WTC11 (cell line): Measurements from ENCODE around the gene TC2N. TPM values are rescaled to one million over a fixed set of nuclear protein-coding genes. Genes with fewer than 3 reads are reported as not detected.

Experiments used
- ATAC-seq: fragments of 200-7000 bp; cut with Tn5 transposase; 2 replicates; pipeline ENCODE4 v1.10.0; 2021; ENCODE audit warnings: mild to moderate bottlenecking, moderate library complexity
- CTCF ChIA-PET: fragments of 300-600 bp; sonication (Branson Sonifier 250); formaldehyde crosslinking; loops from one replicate; lab custom pipeline; 2021; ENCODE audit warnings: antibody characterized with exemption; lab: Charles Lee
- POLR2A ChIA-PET: fragments of 350-600 bp; sonication (Branson Sonifier 250); formaldehyde crosslinking; loops from one replicate; lab custom pipeline; 2021; ENCODE audit warnings: antibody characterized with exemption; lab: Charles Lee
- DNase-seq: peaks from one replicate; pipeline ENCODE4 v3.0.0; 2021; ENCODE audit warnings: low spot score
- H3K27ac Mint-ChIP-seq: 2 replicates; pipeline ENCODE4 v1.8.0; 2021; ENCODE audit warnings: mixed read lengths
- H3K27me3 Mint-ChIP-seq: 2 replicates; pipeline ENCODE4 v1.8.0; 2021; ENCODE audit warnings: low read depth, mild to moderate bottlenecking, moderate library complexity, mixed read lengths
- H3K36me3 Mint-ChIP-seq: 2 replicates; pipeline ENCODE4 v1.8.0; 2021; ENCODE audit warnings: mixed read lengths
- H3K4me1 Mint-ChIP-seq: 2 replicates; pipeline ENCODE4 v1.8.0; 2022; ENCODE audit warnings: mixed read lengths
- H3K4me3 Mint-ChIP-seq: 2 replicates; pipeline ENCODE4 v1.8.0; 2021; ENCODE audit warnings: mild to moderate bottlenecking, moderate library complexity, mixed read lengths
- H3K9me3 Mint-ChIP-seq: 2 replicates; pipeline ENCODE4 v1.8.0; 2021; ENCODE audit warnings: mixed read lengths
- ELF4 ChIP-seq: sonication (generic); formaldehyde crosslinking; IDR thresholded peaks from 2 replicates; pipeline ENCODE4 v1.8.1; 2022; ENCODE audit warnings: low read depth, mild to moderate bottlenecking, moderate library complexity, missing genetic modification reagents
- EMX1 ChIP-seq: fragments of 250-450 bp; sonication (Bioruptor Pico); IDR thresholded peaks from 2 replicates; pipeline ENCODE4 v1.8.0; 2021; ENCODE audit warnings: mild to moderate bottlenecking
- ESRRA ChIP-seq: sonication (generic); formaldehyde crosslinking; IDR thresholded peaks from 2 replicates; pipeline ENCODE4 v1.8.1; 2022; ENCODE audit warnings: mild to moderate bottlenecking, missing genetic modification reagents, borderline replicate concordance
- ETV6 ChIP-seq: sonication (generic); formaldehyde crosslinking; IDR thresholded peaks from 2 replicates; pipeline ENCODE4 v1.8.1; 2022; ENCODE audit warnings: mild to moderate bottlenecking, missing genetic modification reagents
- FOXK1 ChIP-seq: sonication (generic); formaldehyde crosslinking; IDR thresholded peaks from 2 replicates; pipeline ENCODE4 v1.8.0; 2022; ENCODE audit warnings: mild to moderate bottlenecking, moderate library complexity, missing genetic modification reagents
- JUN ChIP-seq: sonication (generic); formaldehyde crosslinking; IDR thresholded peaks from 2 replicates; pipeline ENCODE4 v1.8.0; 2023; ENCODE audit warnings: mild to moderate bottlenecking, missing genetic modification reagents
- RORB ChIP-seq: fragments of 250-450 bp; sonication (Bioruptor Pico); IDR thresholded peaks from 2 replicates; pipeline ENCODE4 v1.9.0; 2021; ENCODE audit warnings: mild to moderate bottlenecking
- SMAD3 ChIP-seq: sonication (generic); formaldehyde crosslinking; IDR thresholded peaks from 2 replicates; pipeline ENCODE4 v1.8.0; 2022; ENCODE audit warnings: missing genetic modification reagents, mild to moderate bottlenecking, borderline replicate concordance
- SP1 ChIP-seq: sonication (generic); formaldehyde crosslinking; conservative IDR thresholded peaks from 2 replicates; pipeline ENCODE4 v1.8.1; 2022; ENCODE audit warnings: missing genetic modification reagents
- ZNF219 ChIP-seq: sonication (generic); formaldehyde crosslinking; IDR thresholded peaks from 2 replicates; pipeline ENCODE4 v1.8.0; 2023; ENCODE audit warnings: missing genetic modification reagents, mild to moderate bottlenecking, borderline replicate concordance
- ZNF232 ChIP-seq: sonication (generic); formaldehyde crosslinking; IDR thresholded peaks from 2 replicates; pipeline ENCODE4 v1.8.0; 2022; ENCODE audit warnings: mild to moderate bottlenecking, missing genetic modification reagents
- ZNF263 ChIP-seq: sonication (generic); formaldehyde crosslinking; IDR thresholded peaks from 2 replicates; pipeline ENCODE4 v1.8.1; 2022; ENCODE audit warnings: low read depth, mild to moderate bottlenecking, moderate library complexity, missing genetic modification reagents
- ZNF416 ChIP-seq: fragments of 250-450 bp; sonication (Bioruptor Pico); IDR thresholded peaks from 2 replicates; pipeline ENCODE4 v1.9.0; 2021; ENCODE audit warnings: mild to moderate bottlenecking, inconsistent platforms
- total RNA-seq: library from RNA; stranded (reverse); gene quantifications from 3 replicates; pipeline ENCODE4 v1.2.3, GENCODE V29; 2021
- TF ChIP-seq, protein P1 (sequence below): sonication (generic); formaldehyde crosslinking; conservative IDR thresholded peaks from 2 replicates; pipeline ENCODE4 v1.8.1; 2022; ENCODE audit warnings: mild to moderate bottlenecking, missing genetic modification reagents
- TF ChIP-seq, protein P2 (sequence below): sonication (generic); formaldehyde crosslinking; IDR thresholded peaks from 2 replicates; pipeline ENCODE4 v1.8.0; 2022; ENCODE audit warnings: mild to moderate bottlenecking, missing genetic modification reagents
- TF ChIP-seq, protein P3 (sequence below): fragments of 250-450 bp; sonication (Bioruptor Pico); IDR thresholded peaks from 2 replicates; pipeline ENCODE4 v1.9.0; 2021; ENCODE audit warnings: moderate library complexity, mild to moderate bottlenecking, inconsistent platforms, borderline replicate concordance
- TF ChIP-seq, protein P4 (sequence below): sonication (generic); formaldehyde crosslinking; IDR thresholded peaks from 2 replicates; pipeline ENCODE4 v1.8.1; 2022; ENCODE audit warnings: low read depth, missing genetic modification reagents, borderline replicate concordance
- TF ChIP-seq, protein P5 (sequence below): fragments of 250-450 bp; sonication (Bioruptor Pico); IDR thresholded peaks from 2 replicates; pipeline ENCODE4 v2.1.2; 2022; ENCODE audit warnings: mild to moderate bottlenecking, moderate library complexity
- TF ChIP-seq, protein P6 (sequence below): sonication (generic); formaldehyde crosslinking; IDR thresholded peaks from 2 replicates; pipeline ENCODE4 v1.8.1; 2023; ENCODE audit warnings: mild to moderate bottlenecking, missing genetic modification reagents, moderate library complexity
- TF ChIP-seq, protein P7 (sequence below): fragments of 200-600 bp; IDR thresholded peaks from 2 replicates; pipeline ENCODE4 v1.8.0; 2022; ENCODE audit warnings: antibody characterized with exemption
- TF ChIP-seq, protein P8 (sequence below): sonication (generic); formaldehyde crosslinking; IDR thresholded peaks from 2 replicates; pipeline ENCODE4 v1.8.1; 2022; ENCODE audit warnings: low read depth, mild to moderate bottlenecking, moderate library complexity, missing genetic modification reagents, borderline replicate concordance

Gene TC2N
- total RNA-seq, 1 experiment from 2014 or later: 33.0 TPM

DNA sequence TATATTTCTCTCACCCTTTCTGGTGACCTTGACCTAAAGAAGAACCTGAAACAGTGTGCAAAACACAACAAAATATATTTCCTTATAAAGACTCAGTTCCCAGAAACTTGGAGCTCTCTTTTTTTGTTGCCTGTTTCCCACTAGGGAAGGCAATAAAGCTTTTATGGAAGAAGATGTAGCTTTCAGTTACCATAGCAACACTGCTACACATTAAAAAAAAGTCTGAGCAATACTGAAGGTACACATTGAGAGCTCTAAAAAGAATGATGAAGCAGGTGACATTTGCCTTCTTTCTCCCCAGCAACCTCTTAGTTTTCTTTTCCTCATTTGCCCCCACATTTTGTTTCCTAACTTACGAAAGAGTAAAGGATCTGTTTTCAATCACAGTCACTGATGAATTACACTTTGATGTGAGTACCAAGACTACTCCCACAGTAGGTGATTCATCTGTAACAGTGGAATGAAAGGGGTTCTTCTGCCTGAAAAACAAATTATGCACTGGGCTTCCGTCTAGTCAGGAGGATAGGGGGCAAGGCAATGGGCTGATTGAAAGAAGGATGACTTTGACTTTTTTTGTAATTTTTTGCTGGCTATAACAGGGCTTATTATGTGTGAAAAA, 134.4 kb downstream of the TC2N start:
- TF ChIP-seq ZNF232 (no peak), ELF4 (CRISPR knock-in tag) (no peak), ESRRA (CRISPR knock-in tag) (no peak)
- ChIA-PET CTCF (interaction anchor here (1.3 kb wide), 1 partner anchor 178 kb away, joined by 7 read pairs; no protein-coding TSS in a partner anchor), POLR2A (no interaction called here)
- Mint-ChIP-seq H3K36me3 (no peaks in the 10 kb centered on the region), H3K27ac (no peak overlapping the region), H3K9me3 (peaks cover 3% of the 10 kb centered on the region; the same call in 1 of the 2 replicates), H3K4me1 (no peaks in the 10 kb centered on the region), H3K4me3 (no peak overlapping the region), H3K27me3 (no peaks in the 10 kb centered on the region)
- ATAC-seq (no peak), DNase-seq (no peak)

DNA sequence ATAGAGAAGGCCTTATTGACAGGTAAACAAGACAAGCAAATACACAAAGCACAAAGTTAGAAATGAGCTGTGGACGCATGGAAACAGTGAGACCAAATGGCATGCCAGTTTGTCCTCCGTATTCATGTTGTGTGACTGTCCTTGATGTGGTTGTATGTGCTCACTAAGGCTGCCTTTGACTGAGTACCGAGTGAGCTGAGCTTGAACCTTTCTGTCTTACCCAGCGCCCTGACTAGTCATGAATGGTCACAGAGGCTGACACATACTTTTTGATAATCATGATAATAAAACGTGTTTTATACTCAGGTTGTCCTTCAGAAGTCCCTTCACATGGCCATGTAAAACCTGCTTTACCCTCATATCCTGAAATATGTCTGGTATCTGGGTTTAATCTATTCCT, 134.9 kb downstream of the TC2N start:
- ChIA-PET POLR2A (no interaction called here), CTCF (interaction anchor here (1.3 kb wide), 1 partner anchor 179 kb away, joined by 7 read pairs; no protein-coding TSS in a partner anchor)
- H3K27ac Mint-ChIP-seq: no peak overlapping the region
- H3K36me3 Mint-ChIP-seq: no peaks in the 10 kb centered on the region
- H3K4me1 Mint-ChIP-seq: no peaks in the 10 kb centered on the region
- no peak overlapping the region for H3K4me3 Mint-ChIP-seq
- peaks cover 3% of the 10 kb centered on the region; the same call in 1 of the 2 replicates for H3K9me3 Mint-ChIP-seq
- DNase-seq (no peak), ATAC-seq (no peak)
- H3K27me3 Mint-ChIP-seq: no peaks in the 10 kb centered on the region
- TF ChIP-seq SP1 (CRISPR knock-in tag) (no peak), FOXK1 (CRISPR knock-in tag) (no peak), RORB (CRISPR knock-in tag) (no peak), SMAD3 (CRISPR knock-in tag) (no peak), ZNF263 (CRISPR knock-in tag) (no peak), JUN (CRISPR knock-in tag) (no peak), ZNF232 (no peak), EMX1 (CRISPR knock-in tag) (no peak), ESRRA (CRISPR knock-in tag) (no peak), ETV6 (CRISPR knock-in tag) (no peak), ZNF219 (CRISPR knock-in tag) (no peak), ZNF416 (CRISPR knock-in tag) (no peak)
- TF ChIP-seq, protein P1, sequence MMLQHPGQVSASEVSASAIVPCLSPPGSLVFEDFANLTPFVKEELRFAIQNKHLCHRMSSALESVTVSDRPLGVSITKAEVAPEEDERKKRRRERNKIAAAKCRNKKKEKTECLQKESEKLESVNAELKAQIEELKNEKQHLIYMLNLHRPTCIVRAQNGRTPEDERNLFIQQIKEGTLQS (CRISPR knock-in tag): no peak
- TF ChIP-seq, protein P2, sequence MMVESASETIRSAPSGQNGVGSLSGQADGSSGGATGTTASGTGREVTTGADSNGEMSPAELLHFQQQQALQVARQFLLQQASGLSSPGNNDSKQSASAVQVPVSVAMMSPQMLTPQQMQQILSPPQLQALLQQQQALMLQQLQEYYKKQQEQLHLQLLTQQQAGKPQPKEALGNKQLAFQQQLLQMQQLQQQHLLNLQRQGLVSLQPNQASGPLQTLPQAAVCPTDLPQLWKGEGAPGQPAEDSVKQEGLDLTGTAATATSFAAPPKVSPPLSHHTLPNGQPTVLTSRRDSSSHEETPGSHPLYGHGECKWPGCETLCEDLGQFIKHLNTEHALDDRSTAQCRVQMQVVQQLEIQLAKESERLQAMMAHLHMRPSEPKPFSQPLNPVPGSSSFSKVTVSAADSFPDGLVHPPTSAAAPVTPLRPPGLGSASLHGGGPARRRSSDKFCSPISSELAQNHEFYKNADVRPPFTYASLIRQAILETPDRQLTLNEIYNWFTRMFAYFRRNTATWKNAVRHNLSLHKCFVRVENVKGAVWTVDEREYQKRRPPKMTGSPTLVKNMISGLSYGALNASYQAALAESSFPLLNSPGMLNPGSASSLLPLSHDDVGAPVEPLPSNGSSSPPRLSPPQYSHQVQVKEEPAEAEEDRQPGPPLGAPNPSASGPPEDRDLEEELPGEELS: no peak
- TF ChIP-seq, protein P3, sequence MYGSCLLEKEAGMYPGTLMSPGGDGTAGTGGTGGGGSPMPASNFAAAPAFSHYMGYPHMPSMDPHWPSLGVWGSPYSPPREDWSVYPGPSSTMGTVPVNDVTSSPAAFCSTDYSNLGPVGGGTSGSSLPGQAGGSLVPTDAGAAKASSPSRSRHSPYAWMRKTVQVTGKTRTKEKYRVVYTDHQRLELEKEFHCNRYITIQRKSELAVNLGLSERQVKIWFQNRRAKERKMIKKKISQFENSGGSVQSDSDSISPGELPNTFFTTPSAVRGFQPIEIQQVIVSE: no peak
- TF ChIP-seq, protein P4, sequence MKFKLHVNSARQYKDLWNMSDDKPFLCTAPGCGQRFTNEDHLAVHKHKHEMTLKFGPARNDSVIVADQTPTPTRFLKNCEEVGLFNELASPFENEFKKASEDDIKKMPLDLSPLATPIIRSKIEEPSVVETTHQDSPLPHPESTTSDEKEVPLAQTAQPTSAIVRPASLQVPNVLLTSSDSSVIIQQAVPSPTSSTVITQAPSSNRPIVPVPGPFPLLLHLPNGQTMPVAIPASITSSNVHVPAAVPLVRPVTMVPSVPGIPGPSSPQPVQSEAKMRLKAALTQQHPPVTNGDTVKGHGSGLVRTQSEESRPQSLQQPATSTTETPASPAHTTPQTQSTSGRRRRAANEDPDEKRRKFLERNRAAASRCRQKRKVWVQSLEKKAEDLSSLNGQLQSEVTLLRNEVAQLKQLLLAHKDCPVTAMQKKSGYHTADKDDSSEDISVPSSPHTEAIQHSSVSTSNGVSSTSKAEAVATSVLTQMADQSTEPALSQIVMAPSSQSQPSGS (CRISPR knock-in tag): no peak
- TF ChIP-seq, protein P5, sequence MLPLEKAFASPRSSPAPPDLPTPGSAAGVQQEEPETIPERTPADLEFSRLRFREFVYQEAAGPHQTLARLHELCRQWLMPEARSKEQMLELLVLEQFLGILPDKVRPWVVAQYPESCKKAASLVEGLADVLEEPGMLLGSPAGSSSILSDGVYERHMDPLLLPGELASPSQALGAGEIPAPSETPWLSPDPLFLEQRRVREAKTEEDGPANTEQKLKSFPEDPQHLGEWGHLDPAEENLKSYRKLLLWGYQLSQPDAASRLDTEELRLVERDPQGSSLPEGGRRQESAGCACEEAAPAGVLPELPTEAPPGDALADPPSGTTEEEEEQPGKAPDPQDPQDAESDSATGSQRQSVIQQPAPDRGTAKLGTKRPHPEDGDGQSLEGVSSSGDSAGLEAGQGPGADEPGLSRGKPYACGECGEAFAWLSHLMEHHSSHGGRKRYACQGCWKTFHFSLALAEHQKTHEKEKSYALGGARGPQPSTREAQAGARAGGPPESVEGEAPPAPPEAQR (CRISPR knock-in tag): no peak
- TF ChIP-seq, protein P6, sequence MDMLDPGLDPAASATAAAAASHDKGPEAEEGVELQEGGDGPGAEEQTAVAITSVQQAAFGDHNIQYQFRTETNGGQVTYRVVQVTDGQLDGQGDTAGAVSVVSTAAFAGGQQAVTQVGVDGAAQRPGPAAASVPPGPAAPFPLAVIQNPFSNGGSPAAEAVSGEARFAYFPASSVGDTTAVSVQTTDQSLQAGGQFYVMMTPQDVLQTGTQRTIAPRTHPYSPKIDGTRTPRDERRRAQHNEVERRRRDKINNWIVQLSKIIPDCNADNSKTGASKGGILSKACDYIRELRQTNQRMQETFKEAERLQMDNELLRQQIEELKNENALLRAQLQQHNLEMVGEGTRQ (CRISPR knock-in tag): no peak
- TF ChIP-seq, protein P7, sequence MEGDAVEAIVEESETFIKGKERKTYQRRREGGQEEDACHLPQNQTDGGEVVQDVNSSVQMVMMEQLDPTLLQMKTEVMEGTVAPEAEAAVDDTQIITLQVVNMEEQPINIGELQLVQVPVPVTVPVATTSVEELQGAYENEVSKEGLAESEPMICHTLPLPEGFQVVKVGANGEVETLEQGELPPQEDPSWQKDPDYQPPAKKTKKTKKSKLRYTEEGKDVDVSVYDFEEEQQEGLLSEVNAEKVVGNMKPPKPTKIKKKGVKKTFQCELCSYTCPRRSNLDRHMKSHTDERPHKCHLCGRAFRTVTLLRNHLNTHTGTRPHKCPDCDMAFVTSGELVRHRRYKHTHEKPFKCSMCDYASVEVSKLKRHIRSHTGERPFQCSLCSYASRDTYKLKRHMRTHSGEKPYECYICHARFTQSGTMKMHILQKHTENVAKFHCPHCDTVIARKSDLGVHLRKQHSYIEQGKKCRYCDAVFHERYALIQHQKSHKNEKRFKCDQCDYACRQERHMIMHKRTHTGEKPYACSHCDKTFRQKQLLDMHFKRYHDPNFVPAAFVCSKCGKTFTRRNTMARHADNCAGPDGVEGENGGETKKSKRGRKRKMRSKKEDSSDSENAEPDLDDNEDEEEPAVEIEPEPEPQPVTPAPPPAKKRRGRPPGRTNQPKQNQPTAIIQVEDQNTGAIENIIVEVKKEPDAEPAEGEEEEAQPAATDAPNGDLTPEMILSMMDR: no peak
- TF ChIP-seq, protein P8, sequence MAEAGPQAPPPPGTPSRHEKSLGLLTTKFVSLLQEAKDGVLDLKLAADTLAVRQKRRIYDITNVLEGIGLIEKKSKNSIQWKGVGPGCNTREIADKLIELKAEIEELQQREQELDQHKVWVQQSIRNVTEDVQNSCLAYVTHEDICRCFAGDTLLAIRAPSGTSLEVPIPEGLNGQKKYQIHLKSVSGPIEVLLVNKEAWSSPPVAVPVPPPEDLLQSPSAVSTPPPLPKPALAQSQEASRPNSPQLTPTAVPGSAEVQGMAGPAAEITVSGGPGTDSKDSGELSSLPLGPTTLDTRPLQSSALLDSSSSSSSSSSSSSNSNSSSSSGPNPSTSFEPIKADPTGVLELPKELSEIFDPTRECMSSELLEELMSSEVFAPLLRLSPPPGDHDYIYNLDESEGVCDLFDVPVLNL (CRISPR knock-in tag): no peak
